Measurements from ENCODE around the gene COPZ2.
"Not testable (repeated sequence)": the region's sequence is repeated elsewhere in the genome, so short reads cannot be mapped to it uniquely, and the experiment has no call there.

GRCh38 chr17:48073566-48074094, 36.0 kb upstream of the COPZ2 start:
- TF ChIP-seq POLR2A, CTCF (IDR thresholded peaks at IDR 0.05): not testable (repeated sequence)
